GM19351 (cell line): ENCODE measurements around the gene SEZ6L.

ENCODE experiments used
- ATAC-seq: cut with Tn5 transposase; IDR thresholded peaks from one replicate; pipeline ENCODE4 v1.9.1; 2021; ENCODE audit warnings: mild to moderate bottlenecking, moderate library complexity; ENCODE audit not compliant: unreplicated experiment

The SEZ6L gene

DNA sequence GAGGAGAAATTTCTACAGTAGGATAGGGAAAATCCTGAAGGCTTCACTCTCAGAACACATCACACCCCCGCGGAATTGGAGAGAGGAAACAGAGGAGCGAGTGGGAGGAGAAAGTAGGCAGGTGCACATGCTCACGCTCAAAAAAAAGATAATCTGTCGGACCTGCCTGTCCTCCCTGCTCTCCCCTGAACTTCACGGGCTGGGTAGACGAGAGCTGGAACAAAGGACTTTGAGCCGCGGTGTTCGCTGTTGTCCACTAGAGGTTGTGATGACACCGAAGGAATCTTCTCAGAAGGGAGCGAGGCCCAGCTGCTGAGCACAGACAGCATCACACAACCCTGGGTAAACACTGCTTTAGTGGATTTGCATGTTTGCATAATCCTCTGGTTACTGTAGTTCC is 5.0 kb downstream of the SEZ6L start:
- no peak for ATAC-seq

DNA sequence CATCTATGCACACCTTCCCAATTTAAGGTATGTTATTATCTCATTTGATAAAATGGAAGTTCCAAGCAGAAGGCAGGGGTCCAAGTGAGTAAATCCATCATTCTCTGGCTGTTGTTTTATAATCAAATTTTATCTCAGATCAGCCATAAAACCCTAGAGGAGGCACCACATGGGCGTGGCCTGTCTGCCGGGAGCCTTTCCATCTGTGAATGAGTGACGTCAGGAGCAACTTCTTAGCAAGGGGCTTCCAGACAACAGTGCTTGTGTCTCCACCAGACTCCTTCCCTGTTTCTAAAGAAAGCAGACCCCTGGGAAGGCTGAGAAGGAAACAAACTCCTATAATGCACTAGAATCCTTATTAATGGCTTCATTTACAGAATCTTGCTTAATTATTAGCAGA is 13.5 kb downstream of the SEZ6L start:
- ATAC-seq, result no peak

DNA sequence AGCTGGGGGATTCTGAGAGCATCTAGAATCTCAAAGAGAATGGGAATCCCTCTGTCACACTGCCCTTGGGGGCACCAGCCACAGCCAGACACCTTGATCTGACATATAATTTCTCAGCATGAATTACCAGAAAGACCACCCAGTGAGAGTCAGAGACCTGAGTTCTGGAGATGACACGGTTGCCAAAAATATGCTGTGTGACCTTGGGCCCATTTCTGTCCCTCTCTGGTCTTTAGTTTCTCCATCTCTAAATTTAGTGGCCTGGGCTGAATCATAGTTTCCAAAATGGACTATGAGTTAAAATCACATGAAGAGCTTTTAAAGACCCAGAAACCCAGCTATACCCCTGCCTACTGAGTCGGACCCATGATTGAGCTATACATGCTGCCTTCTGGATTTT is 15.9 kb downstream of the SEZ6L start:
- no peak for ATAC-seq

DNA sequence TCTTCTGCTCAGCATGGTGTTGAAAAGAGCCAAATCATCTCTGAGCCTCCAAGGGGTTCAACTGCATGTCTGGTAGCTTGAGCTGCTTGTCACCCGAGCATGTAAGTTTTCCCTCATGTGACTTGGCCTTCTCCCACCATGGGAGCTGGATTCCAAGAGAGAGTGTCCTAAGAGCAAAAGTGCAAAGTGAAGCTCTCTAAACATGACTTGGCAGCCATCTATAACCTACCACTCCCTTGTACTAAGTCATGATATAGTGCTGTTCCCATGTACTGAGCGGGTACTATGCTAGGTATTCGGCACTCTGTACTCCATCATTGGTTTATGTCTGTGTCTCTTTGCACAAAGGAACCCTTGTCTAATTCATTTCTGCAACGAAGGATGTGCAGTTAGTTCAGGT is 19.1 kb downstream of the SEZ6L start:
- ATAC-seq, result no peak

- ATAC-seq, result no peak
Observed at GRCh38 chr22:26194313-26194712, 25.1 kb downstream of the SEZ6L start.

- no peak for ATAC-seq
Observed at GRCh38 chr22:26194877-26195276, 25.6 kb downstream of the SEZ6L start.

DNA sequence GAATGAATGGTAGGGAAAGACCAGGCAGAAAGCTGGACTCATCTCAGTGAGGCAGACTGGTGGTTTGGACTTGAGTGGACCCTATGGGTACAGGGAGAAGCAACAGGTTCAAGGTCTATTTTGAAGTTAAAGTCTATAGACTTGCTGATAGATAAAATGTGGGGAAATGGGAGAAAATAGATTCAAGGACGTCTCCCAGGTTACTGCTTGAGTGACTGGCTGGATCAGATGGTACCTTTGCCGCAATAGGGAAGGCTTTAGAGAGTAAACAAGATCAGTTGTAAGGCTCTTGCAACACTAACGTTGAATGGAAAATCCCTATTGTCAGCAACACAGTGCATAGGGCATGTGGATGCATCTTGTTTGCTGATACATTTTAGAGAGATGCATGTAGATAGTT is 27.4 kb downstream of the SEZ6L start:
- ATAC-seq, result no peak

- no peak for ATAC-seq
Observed at GRCh38 chr22:26197425-26197824, 28.2 kb downstream of the SEZ6L start.

DNA sequence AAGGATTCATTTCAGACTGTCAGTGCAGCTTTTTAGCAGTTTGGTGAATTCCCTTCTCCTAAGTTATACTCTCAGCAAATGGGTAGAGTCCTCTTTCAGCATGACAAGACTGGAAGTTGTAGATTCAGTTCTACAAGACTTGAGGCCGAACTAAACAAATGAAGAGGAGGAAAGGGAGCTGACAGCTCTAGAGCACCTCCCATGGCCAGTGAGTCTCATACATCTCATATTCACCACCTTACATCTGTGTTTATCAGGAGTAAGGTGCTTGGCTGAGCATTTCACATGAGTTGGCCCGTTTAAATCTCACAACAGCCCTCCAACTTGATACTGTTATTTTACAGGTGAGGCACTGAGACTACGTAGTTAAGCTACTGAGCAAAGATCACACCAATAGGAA is 30.4 kb downstream of the SEZ6L start:
- no peak for ATAC-seq

DNA sequence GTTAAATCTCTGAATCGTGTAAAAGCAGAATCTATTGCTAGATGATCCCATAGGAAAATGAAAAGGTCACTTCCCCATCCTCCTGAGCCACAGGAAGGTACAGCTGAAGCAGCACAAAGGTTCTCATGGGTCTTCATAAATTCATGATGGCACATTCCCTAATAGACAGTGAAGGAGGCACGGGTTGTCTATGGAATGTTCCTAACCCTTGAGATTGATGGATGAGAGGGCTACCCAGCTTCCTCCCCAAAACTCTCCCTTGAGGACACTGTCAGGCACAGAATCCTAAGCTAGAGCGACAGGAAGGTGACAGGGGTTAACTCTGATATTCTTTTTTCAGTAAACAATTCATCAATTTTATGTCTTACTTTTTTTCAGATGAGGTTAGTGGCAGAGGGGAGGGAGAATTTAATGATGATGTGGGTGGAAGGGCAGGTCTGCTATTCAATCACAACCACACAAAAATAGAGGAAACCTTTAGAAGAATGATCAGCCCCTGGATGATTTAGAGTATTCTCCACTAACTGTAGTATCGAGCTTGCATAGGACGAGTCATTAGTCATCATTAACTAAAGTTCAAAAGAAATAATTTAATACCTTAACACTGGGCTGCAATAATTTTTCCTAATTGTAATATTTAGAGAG is 33.1 kb downstream of the SEZ6L start:
- ATAC-seq, result no peak

DNA sequence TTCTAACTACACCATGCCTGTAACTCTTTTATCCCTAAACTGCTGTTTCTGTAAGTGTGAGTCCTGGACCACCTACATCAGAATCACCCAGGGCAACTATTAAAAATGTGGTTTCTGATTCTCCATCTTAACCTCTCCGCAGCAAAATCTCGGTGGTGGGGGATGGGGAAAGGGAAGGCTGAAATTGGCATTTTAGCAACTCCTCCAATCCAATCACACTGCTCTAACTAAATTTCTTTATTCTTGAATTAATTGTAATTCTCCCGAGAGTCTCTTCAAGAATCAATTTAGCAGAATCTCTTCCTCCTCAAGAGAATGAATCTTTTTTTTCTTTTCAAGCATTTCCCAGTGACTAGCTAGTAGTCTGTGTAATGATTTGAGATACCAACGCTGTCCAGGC is 36.2 kb downstream of the SEZ6L start:
- ATAC-seq, result no peak

DNA sequence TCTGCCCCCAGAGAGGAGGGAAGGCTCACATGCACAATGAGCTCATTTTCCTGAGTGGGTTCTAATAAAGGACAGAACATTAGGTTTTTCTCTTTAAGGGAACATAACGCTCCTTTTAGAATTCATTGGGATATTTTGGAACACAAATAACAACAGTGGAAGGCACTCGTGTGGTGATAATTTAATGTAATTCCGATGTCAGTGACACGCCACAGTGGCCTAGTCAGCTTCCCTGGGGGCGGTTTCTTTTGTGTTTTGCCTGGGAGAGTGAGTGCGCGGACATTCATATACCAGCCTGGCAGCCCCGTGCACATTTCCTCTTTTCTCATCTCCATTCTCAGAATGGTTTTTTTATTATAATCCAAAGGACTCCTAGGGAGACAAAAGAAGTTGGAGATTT is 41.1 kb downstream of the SEZ6L start:
- ATAC-seq, result no peak

DNA sequence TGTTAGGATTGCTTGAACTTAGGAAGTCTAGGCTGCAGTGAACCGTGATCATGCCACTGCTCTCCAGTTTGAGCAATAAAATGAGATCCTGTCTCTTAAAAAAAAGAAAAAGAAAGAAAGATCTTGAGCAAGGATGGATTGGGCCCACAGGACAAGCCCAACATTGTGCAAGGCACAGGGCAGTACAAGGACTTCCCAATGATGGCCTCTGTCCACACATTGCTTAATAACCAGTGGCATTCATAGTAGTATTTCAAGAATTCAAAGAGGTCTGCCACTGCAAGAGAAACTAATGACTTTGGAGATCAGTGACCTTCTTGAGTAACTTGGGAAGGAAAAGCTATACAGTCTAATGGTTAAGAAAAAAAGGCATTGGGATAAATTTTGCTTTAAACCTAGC is 44.6 kb downstream of the SEZ6L start:
- no peak for ATAC-seq

- ATAC-seq, result no peak
Observed at GRCh38 chr22:26214466-26214865, 45.2 kb downstream of the SEZ6L start.

DNA sequence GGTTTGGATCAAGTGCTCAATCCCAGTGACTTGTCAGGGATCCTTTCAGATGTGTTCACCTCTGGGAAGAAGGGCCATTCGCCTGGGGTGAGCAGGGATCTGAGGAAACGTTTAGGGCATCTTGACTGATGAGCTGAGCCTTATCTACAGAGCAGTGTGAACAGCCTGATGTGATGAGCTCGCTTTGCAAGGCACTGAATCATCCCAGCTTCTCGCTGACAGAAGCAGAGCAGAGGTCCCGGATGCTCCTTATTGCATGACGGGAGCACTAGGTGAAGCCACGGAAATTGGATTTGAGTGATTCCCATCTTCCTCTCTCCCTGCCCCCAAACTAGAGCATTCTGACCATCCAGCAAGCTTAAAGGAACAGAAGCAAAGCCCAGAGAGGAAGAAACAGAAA is 46.5 kb downstream of the SEZ6L start:
- no peak for ATAC-seq

GRCh38 chr22:26225207-26225606 is 55.9 kb downstream of the SEZ6L start:
- ATAC-seq, result no peak

DNA sequence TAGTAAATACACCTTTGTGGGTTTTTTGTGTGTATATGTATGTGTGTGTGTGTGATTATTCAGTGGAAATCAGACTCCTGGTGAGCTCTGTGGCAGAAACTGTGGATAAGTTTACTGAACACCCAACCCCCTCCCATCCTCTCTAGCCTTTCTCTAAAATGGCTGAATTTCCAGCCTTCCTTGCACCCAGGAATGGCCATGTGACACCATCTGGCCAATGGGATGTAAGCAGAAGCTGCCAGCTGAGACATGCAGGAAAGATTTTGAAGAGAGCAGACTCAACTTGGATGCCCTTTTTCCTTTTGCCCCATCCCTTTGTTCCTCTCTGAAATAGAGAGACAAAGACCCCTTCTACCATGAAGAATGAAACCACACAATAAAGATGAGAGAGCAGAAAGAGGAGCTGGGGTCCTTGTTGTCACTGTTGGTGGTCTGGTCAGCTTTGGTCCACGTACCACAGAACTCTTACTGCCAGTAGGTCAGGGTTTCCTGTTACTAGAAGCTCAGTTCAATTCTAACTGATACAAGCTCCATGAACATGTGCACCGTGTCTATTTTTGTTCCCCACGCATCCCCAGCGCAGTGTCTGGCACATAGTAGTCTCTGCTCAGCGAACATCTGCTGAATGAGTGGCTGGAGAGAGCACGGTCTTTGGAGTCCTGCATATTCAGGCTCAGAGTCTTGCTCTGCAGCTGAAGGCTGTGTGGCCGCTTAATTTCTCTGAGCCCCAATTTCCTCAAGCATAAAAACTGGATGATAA is 57.5 kb downstream of the SEZ6L start:
- no peak for ATAC-seq

DNA sequence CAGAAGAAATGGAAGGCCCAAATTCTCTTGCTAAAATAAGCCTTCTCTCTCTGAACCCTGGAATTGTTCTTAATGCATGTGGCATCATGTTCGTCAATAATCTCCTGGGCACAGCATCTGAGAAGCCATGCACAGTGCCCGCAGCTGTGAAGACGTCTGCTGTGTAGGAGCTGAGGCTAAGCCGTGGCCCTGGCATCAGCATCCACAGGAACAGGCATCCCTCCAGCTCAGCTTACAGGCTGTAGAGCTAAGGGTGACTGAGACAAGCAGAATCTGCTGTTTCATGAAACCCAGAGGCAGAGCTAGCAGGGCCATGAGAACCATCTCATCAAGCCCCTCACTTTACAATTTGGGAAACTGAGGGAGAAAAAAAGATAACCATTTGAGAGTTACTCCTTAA is 60.6 kb downstream of the SEZ6L start:
- no peak for ATAC-seq

- ATAC-seq, result no peak
Observed at GRCh38 chr22:26234296-26234695, 65.0 kb downstream of the SEZ6L start.

DNA sequence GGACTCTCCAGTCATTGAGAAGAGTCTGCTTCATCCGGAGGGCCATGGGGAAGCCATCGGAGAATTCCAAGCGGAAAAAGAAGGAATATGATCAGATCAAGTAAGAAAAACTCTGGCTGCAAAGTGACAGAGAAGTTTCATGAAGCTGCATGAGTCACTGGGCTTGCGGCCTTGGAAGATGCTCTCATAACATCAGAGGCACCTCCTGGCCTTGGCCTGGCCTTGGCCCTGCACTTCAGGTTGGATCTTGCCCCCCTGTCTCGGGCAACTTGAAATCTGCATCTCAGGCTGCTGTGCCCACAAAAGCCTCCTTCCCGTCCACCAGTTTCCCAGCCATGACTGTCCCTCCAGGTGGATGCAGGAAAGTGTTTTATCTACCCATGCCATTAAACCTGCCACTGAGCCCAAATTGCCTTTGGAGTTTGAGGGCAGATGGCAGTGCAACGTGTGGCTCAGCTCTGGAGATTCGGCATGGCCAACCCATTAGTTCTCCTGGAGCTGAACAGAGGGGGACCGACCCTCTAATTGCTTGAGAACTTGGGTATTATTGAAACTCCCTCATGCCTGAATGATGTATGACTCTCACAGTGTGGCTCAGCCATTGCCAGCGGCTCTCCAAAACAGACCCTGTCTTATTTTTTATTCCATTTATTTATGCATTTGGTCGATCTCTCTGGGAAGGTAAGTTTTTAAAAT is 66.7 kb downstream of the SEZ6L start:
- ATAC-seq, result no peak

GRCh38 chr22:26236991-26237390 is 67.7 kb downstream of the SEZ6L start:
- no peak for ATAC-seq

- ATAC-seq, result no peak
Observed at GRCh38 chr22:26238596-26238995, 69.3 kb downstream of the SEZ6L start.
